GM23338 (cell line): ENCODE results near the gene NHSL1. TPM values are rescaled to one million over a fixed set of nuclear protein-coding genes. Genes with fewer than 3 reads are reported as not detected.

Experiments used
- ATAC-seq: fragments of 200-7000 bp; cut with Tn5 transposase; 3 replicates; pipeline ENCODE4 v1.9.1; 2020
- DNase-seq: peaks from one replicate; pipeline ENCODE4 v3.0.0-alpha.2; 2015; ENCODE audit warnings: low spot score
- H2AFZ ChIP-seq: fragments of 200-600 bp; sonication (generic); 2 replicates; pipeline ENCODE4 v1.8.0; 2016; ENCODE audit warnings: antibody characterized with exemption, mild to moderate bottlenecking, moderate library complexity
- H3F3A ChIP-seq: fragments of 200-600 bp; sonication (generic); replicated peaks from 2 replicates; pipeline ENCODE4 v1.8.0; 2017; ENCODE audit warnings: antibody characterized with exemption, mixed run types, low read depth
- H3K27ac ChIP-seq: fragments of 200-600 bp; sonication (generic); 2 replicates; pipeline ENCODE4 v1.6.1; 2016; ENCODE audit warnings: low read depth
- H3K27me3 ChIP-seq: fragments of 200-600 bp; sonication (generic); 2 replicates; pipeline ENCODE4 v1.8.0; 2016; ENCODE audit warnings: mild to moderate bottlenecking, mixed run types, moderate library complexity; ENCODE audit not compliant: insufficient read depth
- H3K36me3 ChIP-seq: fragments of 200-600 bp; sonication (generic); 2 replicates; pipeline ENCODE4 v1.8.0; 2016; ENCODE audit warnings: mild to moderate bottlenecking; ENCODE audit not compliant: insufficient read depth
- H3K4me1 ChIP-seq: fragments of 200-600 bp; sonication (generic); 2 replicates; pipeline ENCODE4 v1.8.0; 2016; ENCODE audit warnings: mild to moderate bottlenecking, moderate library complexity; ENCODE audit not compliant: insufficient read depth
- H3K4me2 ChIP-seq: fragments of 200-600 bp; sonication (generic); 2 replicates; pipeline ENCODE4 v1.7.1; 2017; ENCODE audit warnings: mixed run types
- H3K4me3 ChIP-seq: fragments of 200-600 bp; sonication (generic); 2 replicates; pipeline ENCODE4 v1.6.1; 2016; ENCODE audit warnings: mixed run types
- H3K79me2 ChIP-seq: fragments of 200-600 bp; sonication (generic); replicated peaks from 2 replicates; pipeline ENCODE4 v1.8.0; 2017; ENCODE audit warnings: mild to moderate bottlenecking; ENCODE audit not compliant: insufficient read depth
- H3K9me2 ChIP-seq: fragments of 200-600 bp; sonication (generic); 2 replicates; pipeline ENCODE4 v1.8.0; 2017; ENCODE audit not compliant: insufficient read depth
- H4K20me1 ChIP-seq: fragments of 200-600 bp; sonication (generic); replicated peaks from 2 replicates; pipeline ENCODE4 v1.8.0; 2017; ENCODE audit warnings: mild to moderate bottlenecking; ENCODE audit not compliant: insufficient read depth
- H3K27ac Mint-ChIP-seq: 2 replicates; pipeline ENCODE4 v1.8.0; 2020; ENCODE audit warnings: inconsistent platforms, mild to moderate bottlenecking, moderate library complexity, mixed read lengths
- H3K27me3 Mint-ChIP-seq: 3 replicates; pipeline ENCODE4 v1.8.0; 2022; ENCODE audit warnings: low read depth, mild to moderate bottlenecking, moderate library complexity, mixed read lengths, inconsistent platforms; ENCODE audit not compliant: insufficient read depth, poor library complexity
- H3K36me3 Mint-ChIP-seq: 3 replicates; pipeline ENCODE4 v1.8.0; 2021; ENCODE audit warnings: low read depth, mild to moderate bottlenecking, inconsistent platforms, moderate library complexity, mixed read lengths
- H3K4me1 Mint-ChIP-seq: 3 replicates; pipeline ENCODE4 v1.8.0; 2020; ENCODE audit warnings: mild to moderate bottlenecking, inconsistent platforms, mixed read lengths
- H3K4me3 Mint-ChIP-seq: 3 replicates; pipeline ENCODE4 v1.8.0; 2021; ENCODE audit warnings: moderate library complexity, mild to moderate bottlenecking, inconsistent platforms, mixed read lengths
- H3K9me3 Mint-ChIP-seq: 3 replicates; pipeline ENCODE4 v1.8.0; 2020; ENCODE audit warnings: moderate library complexity, mild to moderate bottlenecking, inconsistent platforms, mixed read lengths
- CREB1 ChIP-seq: fragments of 250-450 bp; sonication (Bioruptor Pico); IDR thresholded peaks from 2 replicates; pipeline ENCODE4 v1.5.0; 2020; ENCODE audit warnings: low read depth, mild to moderate bottlenecking, moderate library complexity
- ETS1 ChIP-seq: IDR thresholded peaks from 2 replicates; pipeline ENCODE4 v1.6.1; 2016; ENCODE audit warnings: antibody characterized with exemption
- EZH2 ChIP-seq: fragments of 200-600 bp; sonication (generic); IDR thresholded peaks from one replicate; pipeline ENCODE4 v1.8.0; 2017; ENCODE audit warnings: antibody characterized with exemption, mild to moderate bottlenecking, low read depth; ENCODE audit not compliant: unreplicated experiment
- EZH2phosphoT487 ChIP-seq: fragments of 200-600 bp; sonication (generic); IDR thresholded peaks from one replicate; pipeline ENCODE4 v1.8.1; 2018; ENCODE audit warnings: antibody characterized with exemption; ENCODE audit not compliant: unreplicated experiment
- JUNB ChIP-seq: IDR thresholded peaks from one replicate; pipeline ENCODE4 v1.6.1; 2016; ENCODE audit warnings: antibody characterized with exemption; ENCODE audit not compliant: unreplicated experiment
- NANOG ChIP-seq: IDR thresholded peaks from 2 replicates; pipeline ENCODE4 v1.6.1; 2016; ENCODE audit warnings: antibody characterized with exemption, borderline replicate concordance
- POLR2AphosphoS5 ChIP-seq: IDR thresholded peaks from 2 replicates; pipeline ENCODE4 v1.6.1; 2016; ENCODE audit warnings: antibody characterized with exemption, low read depth
- STAT1 ChIP-seq: IDR thresholded peaks from one replicate; pipeline ENCODE4 v1.6.1; 2016; ENCODE audit warnings: antibody characterized with exemption; ENCODE audit not compliant: unreplicated experiment
- ZNF114 ChIP-seq: fragments of 250-450 bp; sonication (Bioruptor Pico); IDR thresholded peaks from 2 replicates; pipeline ENCODE4 v1.5.0; 2020; ENCODE audit warnings: mild to moderate bottlenecking, moderate library complexity
- ZNF331 ChIP-seq: fragments of 250-450 bp; sonication (Bioruptor Pico); IDR thresholded peaks from 2 replicates; pipeline ENCODE4 v1.5.0; 2020; ENCODE audit warnings: low read depth, mild to moderate bottlenecking, moderate library complexity
- ZNF462 ChIP-seq: fragments of 250-450 bp; sonication (Bioruptor Pico); IDR thresholded peaks from 2 replicates; pipeline ENCODE4 v1.5.0; 2020; ENCODE audit warnings: mild to moderate bottlenecking, moderate library complexity
- polyA plus RNA-seq: library from polyadenylated mRNA; unstranded; fragments of >200 nt; fragmentation: Nextera tagmentation; extraction: Ambion mirVana; gene quantifications from 2 replicates; pipeline ENCODE4 v1.2.1, GENCODE V29; 2016
- total RNA-seq: library from RNA; depleted of rRNA; stranded (reverse); fragments of >200 nt; shearing (Covaris generic); gene quantifications from 2 replicates; pipeline ENCODE4 v1.2.3, GENCODE V29; 2014
- TF ChIP-seq, protein P1 (sequence below), 2 experiments: fragments of 200-600 bp in 1 of 2; sonication (generic) in 1 of 2; conservative IDR thresholded peaks; 2 replicates each; pipeline versions ENCODE4 v1.5.1 to v1.6.1; 2016 to 2017; ENCODE audit warnings: antibody characterized with exemption in 2 of 2, low read depth in 2 of 2, mild to moderate bottlenecking in 2 of 2, moderate library complexity in 1 of 2
- TF ChIP-seq, protein P2 (sequence below): IDR thresholded peaks from one replicate; pipeline ENCODE4 v1.6.1; 2018; ENCODE audit warnings: antibody characterized with exemption; ENCODE audit not compliant: unreplicated experiment

Gene NHSL1
- total and polyA plus RNA-seq, 2 experiments from 2014 or later, result 11.2 to 24.5 TPM

GRCh38 chr6:138451043-138451442 lies 48.3 kb downstream of the NHSL1 start:
- H3K9me3 Mint-ChIP-seq, result no peaks in the 10 kb centered on the region
- Histone ChIP-seq H3K27me3 (no peaks in the 10 kb centered on the region), H4K20me1 (0 out of 2 replicates have a peak, but pooled peaks cover 7% of the 10 kb centered on the region), H3K27ac (no peak overlapping the region), H3K9me2 (no peaks in the 10 kb centered on the region), H3K4me3 (no peak overlapping the region), H3K4me2 (no peak overlapping the region), H3K36me3 (peaks cover 5% of the 10 kb centered on the region; the same call in 1 of the 2 replicates), H3K4me1 (0 out of 2 replicates have a peak, but pooled peaks cover 3% of the 10 kb centered on the region), H3F3A (no peaks in the 10 kb centered on the region), H2AFZ (no peak overlapping the region), H3K79me2 (no peaks in the 10 kb centered on the region)
- no peaks in the 10 kb centered on the region; the same call in 2 of the 3 replicates for H3K4me1 Mint-ChIP-seq
- DNase-seq, result no peak
- no peak overlapping the region for H3K4me3 Mint-ChIP-seq
- H3K27ac Mint-ChIP-seq, result no peak overlapping the region
- ATAC-seq, result no peak
- no peaks in the 10 kb centered on the region for H3K36me3 Mint-ChIP-seq
- TF ChIP-seq, protein P1, sequence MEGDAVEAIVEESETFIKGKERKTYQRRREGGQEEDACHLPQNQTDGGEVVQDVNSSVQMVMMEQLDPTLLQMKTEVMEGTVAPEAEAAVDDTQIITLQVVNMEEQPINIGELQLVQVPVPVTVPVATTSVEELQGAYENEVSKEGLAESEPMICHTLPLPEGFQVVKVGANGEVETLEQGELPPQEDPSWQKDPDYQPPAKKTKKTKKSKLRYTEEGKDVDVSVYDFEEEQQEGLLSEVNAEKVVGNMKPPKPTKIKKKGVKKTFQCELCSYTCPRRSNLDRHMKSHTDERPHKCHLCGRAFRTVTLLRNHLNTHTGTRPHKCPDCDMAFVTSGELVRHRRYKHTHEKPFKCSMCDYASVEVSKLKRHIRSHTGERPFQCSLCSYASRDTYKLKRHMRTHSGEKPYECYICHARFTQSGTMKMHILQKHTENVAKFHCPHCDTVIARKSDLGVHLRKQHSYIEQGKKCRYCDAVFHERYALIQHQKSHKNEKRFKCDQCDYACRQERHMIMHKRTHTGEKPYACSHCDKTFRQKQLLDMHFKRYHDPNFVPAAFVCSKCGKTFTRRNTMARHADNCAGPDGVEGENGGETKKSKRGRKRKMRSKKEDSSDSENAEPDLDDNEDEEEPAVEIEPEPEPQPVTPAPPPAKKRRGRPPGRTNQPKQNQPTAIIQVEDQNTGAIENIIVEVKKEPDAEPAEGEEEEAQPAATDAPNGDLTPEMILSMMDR (conservative IDR thresholded peaks at IDR 0.05; ENCODE audit: low read depth in 2 of 2), result no peak
- TF ChIP-seq CREB1 (no peak), ZNF331 (no peak), STAT1 (no peak), ZNF462 (CRISPR knock-in tag) (no peak), POLR2AphosphoS5 (no peak), EZH2phosphoT487 (no peak), EZH2 (no peak), ETS1 (no peak), ZNF114 (no peak), JUNB (no peak), NANOG (no peak)
- TF ChIP-seq, protein P2, sequence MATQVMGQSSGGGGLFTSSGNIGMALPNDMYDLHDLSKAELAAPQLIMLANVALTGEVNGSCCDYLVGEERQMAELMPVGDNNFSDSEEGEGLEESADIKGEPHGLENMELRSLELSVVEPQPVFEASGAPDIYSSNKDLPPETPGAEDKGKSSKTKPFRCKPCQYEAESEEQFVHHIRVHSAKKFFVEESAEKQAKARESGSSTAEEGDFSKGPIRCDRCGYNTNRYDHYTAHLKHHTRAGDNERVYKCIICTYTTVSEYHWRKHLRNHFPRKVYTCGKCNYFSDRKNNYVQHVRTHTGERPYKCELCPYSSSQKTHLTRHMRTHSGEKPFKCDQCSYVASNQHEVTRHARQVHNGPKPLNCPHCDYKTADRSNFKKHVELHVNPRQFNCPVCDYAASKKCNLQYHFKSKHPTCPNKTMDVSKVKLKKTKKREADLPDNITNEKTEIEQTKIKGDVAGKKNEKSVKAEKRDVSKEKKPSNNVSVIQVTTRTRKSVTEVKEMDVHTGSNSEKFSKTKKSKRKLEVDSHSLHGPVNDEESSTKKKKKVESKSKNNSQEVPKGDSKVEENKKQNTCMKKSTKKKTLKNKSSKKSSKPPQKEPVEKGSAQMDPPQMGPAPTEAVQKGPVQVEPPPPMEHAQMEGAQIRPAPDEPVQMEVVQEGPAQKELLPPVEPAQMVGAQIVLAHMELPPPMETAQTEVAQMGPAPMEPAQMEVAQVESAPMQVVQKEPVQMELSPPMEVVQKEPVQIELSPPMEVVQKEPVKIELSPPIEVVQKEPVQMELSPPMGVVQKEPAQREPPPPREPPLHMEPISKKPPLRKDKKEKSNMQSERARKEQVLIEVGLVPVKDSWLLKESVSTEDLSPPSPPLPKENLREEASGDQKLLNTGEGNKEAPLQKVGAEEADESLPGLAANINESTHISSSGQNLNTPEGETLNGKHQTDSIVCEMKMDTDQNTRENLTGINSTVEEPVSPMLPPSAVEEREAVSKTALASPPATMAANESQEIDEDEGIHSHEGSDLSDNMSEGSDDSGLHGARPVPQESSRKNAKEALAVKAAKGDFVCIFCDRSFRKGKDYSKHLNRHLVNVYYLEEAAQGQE, result no peak
- H3K27me3 Mint-ChIP-seq, result no peaks in the 10 kb centered on the region
